HepG2 (cell line): Measurements from ENCODE around the gene SLC27A3. TPM values are rescaled to one million over a fixed set of nuclear protein-coding genes. Genes with fewer than 3 reads are reported as not detected.
A peak's percentile ranks its signal among the peaks of the same experiment; 100 is the strongest.

Experiments
- AHR ChIP-seq: IDR thresholded peaks from 2 replicates; pipeline ENCODE4 v1.6.1; 2018; ENCODE audit warnings: missing genetic modification reagents, missing compliant biosample characterization
- ASH2L ChIP-seq: fragments of 300-600, 200-600 bp; sonication (generic); IDR thresholded peaks from 2 replicates; pipeline ENCODE4 v1.7.0; 2017; ENCODE audit warnings: low read depth, mild to moderate bottlenecking, moderate library complexity, mixed read lengths, low read length; ENCODE audit not compliant: insufficient read length
- ATF7-NPFF ChIP-seq: sonication (generic); formaldehyde crosslinking; IDR thresholded peaks from 2 replicates; pipeline ENCODE4 v1.8.1; 2023; ENCODE audit warnings: mild to moderate bottlenecking, low read depth, missing genetic modification reagents, moderate library complexity
- FLYWCH1 ChIP-seq: sonication (generic); formaldehyde crosslinking; IDR thresholded peaks from 2 replicates; pipeline ENCODE4 v1.8.1; 2023; ENCODE audit warnings: mild to moderate bottlenecking, missing genetic modification reagents
- GABPB1 ChIP-seq: IDR thresholded peaks from 2 replicates; pipeline ENCODE4 v1.6.1; 2016; ENCODE audit warnings: mild to moderate bottlenecking, missing genetic modification reagents, moderate library complexity, missing compliant biosample characterization
- HDAC6 ChIP-seq: fragments of 200-600 bp; sonication (generic); IDR thresholded peaks from 2 replicates; pipeline ENCODE4 v1.7.0; 2017; ENCODE audit warnings: mild to moderate bottlenecking, antibody characterized with exemption, low read length, low read depth
- HMGXB4 ChIP-seq, 2 experiments: sonication (generic) in 1 of 2; formaldehyde crosslinking in 1 of 2; IDR thresholded peaks; 2 replicates each; pipeline versions ENCODE4 v1.4.0 to v1.6.1; 2018 to 2020; ENCODE audit warnings: missing genetic modification reagents in 2 of 2, borderline replicate concordance in 1 of 2, low read depth in 1 of 2, mild to moderate bottlenecking in 1 of 2, missing biosample characterization in 1 of 2
- MXD4 ChIP-seq: IDR thresholded peaks from 2 replicates; pipeline ENCODE4 v1.6.1; 2016; ENCODE audit warnings: mild to moderate bottlenecking, missing biosample characterization, missing genetic modification reagents
- RFX5 ChIP-seq: IDR thresholded peaks from 2 replicates; pipeline ENCODE4 v1.6.1; 2011; ENCODE audit warnings: low read depth, low read length, improper control_type of control experiment
- SALL2 ChIP-seq: sonication (generic); formaldehyde crosslinking; IDR thresholded peaks from 2 replicates; pipeline ENCODE4 v1.8.1; 2023; ENCODE audit warnings: mild to moderate bottlenecking, missing genetic modification reagents, inconsistent platforms
- ZBED4 ChIP-seq: sonication (generic); formaldehyde crosslinking; IDR thresholded peaks from 2 replicates; pipeline ENCODE4 v1.4.0; 2020; ENCODE audit warnings: missing genetic modification reagents, borderline replicate concordance
- ZEB1 ChIP-seq: IDR thresholded peaks from 2 replicates; pipeline ENCODE4 v1.6.1; 2012; ENCODE audit warnings: mild to moderate bottlenecking, low read depth, inconsistent platforms; ENCODE audit not compliant: insufficient replicate concordance
- ZFP1 ChIP-seq: IDR thresholded peaks from 2 replicates; pipeline ENCODE4 v1.6.1; 2016
- ZFP36L2 ChIP-seq: sonication (generic); formaldehyde crosslinking; IDR thresholded peaks from 2 replicates; pipeline ENCODE4 v1.4.0; 2020; ENCODE audit warnings: missing genetic modification reagents
- ZNF260 ChIP-seq: sonication (generic); formaldehyde crosslinking; IDR thresholded peaks from 2 replicates; pipeline ENCODE4 v1.4.0; 2020; ENCODE audit warnings: missing genetic modification reagents, low read depth, mild to moderate bottlenecking, borderline replicate concordance
- ZNF296 ChIP-seq: sonication (generic); formaldehyde crosslinking; conservative IDR thresholded peaks from 2 replicates; pipeline ENCODE4 v1.5.0; 2020; ENCODE audit warnings: mild to moderate bottlenecking, missing genetic modification reagents
- ZNF724P ChIP-seq: sonication (generic); formaldehyde crosslinking; IDR thresholded peaks from 2 replicates; pipeline ENCODE4 v1.8.0; 2022; ENCODE audit warnings: missing genetic modification reagents, borderline replicate concordance
- ZNF770 ChIP-seq: sonication (generic); formaldehyde crosslinking; IDR thresholded peaks from 2 replicates; pipeline ENCODE4 v1.5.0; 2020; ENCODE audit warnings: mild to moderate bottlenecking, missing genetic modification reagents
- polyA plus RNA-seq, 8 experiments: library from polyadenylated mRNA; depleted of rRNA in 3 of 8; stranded (reverse) in 7 of 8; unstranded in 1 of 8; fragments of >200 nt; fragmentation: Illumina TruSeq in 4 of 8; extraction: Trizol in 4 of 8; gene quantifications; 2 replicates each; pipeline versions ENCODE4 v1.2.1 to v1.2.3, GENCODE V29; 2011 to 2016; ENCODE audit warnings: low read depth in 4 of 8, missing spikeins in 1 of 8, mixed read lengths in 1 of 8; ENCODE audit not compliant: insufficient read depth in 1 of 8
- total RNA-seq, 5 experiments: library from RNA; depleted of rRNA; stranded (reverse); fragments of >200 nt; fragmentation: Illumina TruSeq; extraction: Trizol; gene quantifications; 2 replicates each; pipeline ENCODE4 v1.2.3, GENCODE V29; 2016; ENCODE audit warnings: low read depth in 1 of 5

Gene SLC27A3
- total and polyA plus RNA-seq, 2 of the 13 experiments (the other 11 are each of a cell fraction or from before 2014, with no cell fraction given), result 4.3 to 10.3 TPM

- TF ChIP-seq AHR (CRISPR knock-in tag), result peak; percentile 81; the same call in 1 of the 2 replicates
- no peak for TF ChIP-seq RFX5
- peak; percentile 64; the same call in 1 of the 2 replicates for TF ChIP-seq SALL2 (CRISPR knock-in tag)
- TF ChIP-seq ZNF296 (CRISPR knock-in tag), result no peak
- TF ChIP-seq ASH2L, result peak; percentile 41
- TF ChIP-seq FLYWCH1, result 0 out of 2 replicates have a peak, but pooled peaks have one; percentile 47
- TF ChIP-seq ZNF260 (CRISPR knock-in tag), result no peak
- TF ChIP-seq ZFP36L2 (CRISPR knock-in tag), result 0 out of 2 replicates have a peak, but pooled peaks have one; percentile 27
- TF ChIP-seq GABPB1 (CRISPR knock-in tag), result peak; percentile 88; the same call in 1 of the 2 replicates
- TF ChIP-seq MXD4 (CRISPR knock-in tag), result peak; percentile 63; the same call in 1 of the 2 replicates
- peak; percentile 62; the same call in 1 of the 2 replicates for TF ChIP-seq ZBED4 (CRISPR knock-in tag)
- peak; percentile 64 for TF ChIP-seq ZEB1
- TF ChIP-seq HMGXB4 (CRISPR knock-in tag; IDR thresholded peaks at IDR 0.05; ENCODE audit: borderline replicate concordance in 1 of 2, low read depth in 1 of 2), result peak; percentile 64 to 71
- TF ChIP-seq ZFP1 (CRISPR knock-in tag), result no peak
- 0 out of 2 replicates have a peak, but pooled peaks have one; percentile 45 for TF ChIP-seq ZNF724P
- no peak for TF ChIP-seq HDAC6
- peak; percentile 70; the same call in 1 of the 2 replicates for TF ChIP-seq ATF7-NPFF (CRISPR knock-in tag)
- peak; percentile 8; the same call in 1 of the 2 replicates for TF ChIP-seq ZNF770 (CRISPR knock-in tag)
- TF ChIP-seq, all 625 proteins: peak for 155
Observed at GRCh38 chr1:153775458-153776327, 486 bp downstream of the SLC27A3 start (continued).
